Colonic mucosa (tissue), 4 donors: ENCODE results near the gene TRIM46. TPM values are rescaled to one million over a fixed set of nuclear protein-coding genes. Genes with fewer than 3 reads are reported as not detected.
A peak's percentile ranks its signal among the peaks of the same experiment; 100 is the strongest.

ENCODE experiments used
- DNase-seq: peaks from one replicate; pipeline ENCODE4 v3.0.0-alpha.2; 2020
- H3K27ac ChIP-seq: fragments of 200-600 bp; one replicate; pipeline ENCODE4 v1.8.0; 2021
- H3K27me3 ChIP-seq: fragments of 200-600 bp; one replicate; pipeline ENCODE4 v1.8.0; 2021
- H3K36me3 ChIP-seq: fragments of 200-600 bp; one replicate; pipeline ENCODE4 v1.8.0; 2021
- H3K4me1 ChIP-seq: fragments of 200-600 bp; one replicate; pipeline ENCODE4 v1.8.0; 2021; ENCODE audit warnings: mild to moderate bottlenecking
- H3K4me3 ChIP-seq: fragments of 200-600 bp; one replicate; pipeline ENCODE4 v1.8.0; 2021
- H3K9ac ChIP-seq, 2 donors: one replicate each; pipeline ENCODE4 v1.7.0; 2013; ENCODE audit warnings: control low read depth in 2 of 2, low read depth in 2 of 2, low read length in 2 of 2
- H3K9me3 ChIP-seq: fragments of 200-600 bp; one replicate; pipeline ENCODE4 v1.8.0; 2021
- CTCF ChIP-seq: fragments of 200-600 bp; IDR thresholded peaks from one replicate; pipeline ENCODE4 v1.8.0; 2022; ENCODE audit warnings: antibody characterized with exemption, mild to moderate bottlenecking
- intact Hi-C: fragments of 100-400 bp; cut with DNase I; formaldehyde crosslinking; loops from one replicate; pipeline ENCODE4 v1.14.1; 2022
- total RNA-seq, 2 donors: library from RNA; stranded (reverse); fragmentation: NEBNext Ultra II Directional in 1 of 2; extraction: Animal tissue kit (Norgen Biotek cat#: 25700) in 1 of 2; gene quantifications; one replicate each; pipeline ENCODE4 v1.2.1, GENCODE V29; 2021
- donor health status: healthy.
- donor health status: DM: no; HTN: no; CAD: no.
- donor health status: DM: no; HTN: no; CAD: no.

Gene TRIM46
- total RNA-seq, 2 donors from 2014 or later, result 0.10 to 0.19 TPM

GRCh38 chr1:155126556-155127104 lies 47.0 kb upstream of the TRIM46 start:
- DNase-seq, result peak; percentile 63
- H3K36me3 ChIP-seq, result no peaks in the 10 kb centered on the region
- intact Hi-C loops, result no loop called here
- H3K27me3 ChIP-seq, result peaks cover 4% of the 10 kb centered on the region
- peak overlapping the region; percentile 92 for H3K27ac ChIP-seq
- no peak for TF ChIP-seq CTCF
- no peaks in the 10 kb centered on the region for H3K9me3 ChIP-seq
- H3K4me1 ChIP-seq, result peaks cover 14% of the 10 kb centered on the region
- H3K9ac ChIP-seq, result peak overlapping the region; percentile 82 to 100
- H3K4me3 ChIP-seq, result peak overlapping the region; percentile 78

DNA sequence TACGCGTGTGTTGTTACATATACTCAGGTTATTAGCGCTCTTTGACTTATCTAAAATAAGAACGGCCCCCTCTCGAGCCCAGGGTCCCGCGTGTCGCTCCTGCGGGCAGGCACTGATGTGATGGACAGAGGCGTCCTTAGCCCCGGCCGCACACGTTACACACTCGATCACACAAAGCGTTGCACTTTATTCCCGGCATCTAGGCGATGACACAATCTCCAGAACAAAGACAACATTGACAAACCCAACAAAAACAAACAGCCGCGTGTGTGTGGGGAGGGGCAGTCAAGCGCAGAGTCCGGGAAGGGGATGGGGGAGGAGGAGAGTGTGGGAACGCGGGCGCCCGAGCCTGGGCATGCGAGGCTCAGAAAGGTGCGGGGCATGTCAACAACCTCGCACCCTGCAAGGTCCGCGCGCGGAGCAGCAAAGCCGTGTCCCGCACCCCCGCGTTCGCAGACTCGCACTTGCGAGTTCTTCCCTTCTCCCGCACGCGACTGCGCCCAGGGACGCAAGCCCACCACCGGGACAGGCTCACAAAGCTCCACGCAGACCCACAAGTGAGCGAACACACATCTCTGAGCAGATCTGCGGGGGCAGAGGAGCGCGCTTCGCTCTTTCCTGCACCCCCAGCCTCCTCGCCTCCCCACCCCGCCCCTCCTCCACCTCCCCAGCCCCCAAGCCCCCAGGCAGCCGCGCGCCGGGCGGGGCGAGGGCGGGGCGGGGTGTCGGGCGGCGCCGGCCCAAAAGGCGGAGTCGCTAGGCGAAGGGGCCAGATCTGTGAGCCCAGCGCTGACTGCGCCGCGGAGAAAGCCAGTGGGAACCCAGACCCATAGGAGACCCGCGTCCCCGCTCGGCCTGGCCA lies 46.3 kb upstream of the TRIM46 start, which contains the start of gene EFNA1:
EFNA1 (plus strand) TSS at position 772 of the 862 bp plus-strand sequence. CDS start 102 bp downstream, outside the sequence.
- H3K9me3 ChIP-seq, result no peaks in the 10 kb centered on the region
- no peak for TF ChIP-seq CTCF
- no peaks in the 10 kb centered on the region for H3K36me3 ChIP-seq
- H3K4me1 ChIP-seq, result peaks cover 14% of the 10 kb centered on the region
- peak within 1 kb of the TSS; percentile 78 for H3K4me3 ChIP-seq
- H3K27me3 ChIP-seq, result peaks cover 4% of the 10 kb centered on the region
- H3K9ac ChIP-seq, result peak within 1 kb of the TSS; percentile 90 to 100
- peak; percentile 91 for DNase-seq
- intact Hi-C loops, result no loop called here
- peak within 1 kb of the TSS; percentile 92 for H3K27ac ChIP-seq

DNA sequence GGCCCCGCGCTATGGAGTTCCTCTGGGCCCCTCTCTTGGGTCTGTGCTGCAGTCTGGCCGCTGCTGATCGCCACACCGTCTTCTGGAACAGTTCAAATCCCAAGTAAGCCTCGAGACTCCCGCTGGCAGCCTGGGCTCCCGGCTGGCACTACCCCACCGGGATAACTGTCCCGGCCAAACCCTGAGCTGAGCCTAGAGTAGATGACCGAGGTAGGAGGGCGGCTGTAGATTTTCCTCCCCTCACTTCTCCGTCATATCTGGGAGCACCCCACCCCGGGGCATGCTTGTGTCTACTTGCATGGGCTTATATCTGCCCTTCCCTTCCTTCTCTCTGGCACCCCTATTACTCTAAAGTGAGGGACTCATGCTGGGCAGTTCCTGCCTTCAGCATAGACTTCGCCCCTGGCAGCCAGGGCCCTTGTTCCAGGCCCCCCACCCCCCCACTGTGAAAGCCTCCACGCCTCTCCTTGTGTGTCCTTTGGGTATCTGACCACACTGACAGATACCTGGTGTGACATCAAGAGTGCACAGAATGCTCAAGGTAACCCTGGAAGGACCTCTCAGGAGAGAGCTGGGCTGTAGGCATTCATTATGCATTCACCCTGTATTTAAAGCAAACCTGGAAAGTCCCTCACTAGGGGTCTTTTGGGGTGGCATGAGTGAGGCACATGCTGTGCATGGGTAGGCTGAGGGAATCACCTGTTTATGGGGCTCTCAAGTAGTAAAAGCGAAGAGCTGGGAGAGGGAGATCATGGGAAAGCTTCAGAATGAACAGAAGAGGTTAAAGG lies 45.5 kb upstream of the TRIM46 start:
- H3K27ac ChIP-seq, result peak overlapping the region; percentile 92
- no peak for DNase-seq
- TF ChIP-seq CTCF, result no peak
- H3K4me1 ChIP-seq, result peaks cover 15% of the 10 kb centered on the region
- no peaks in the 10 kb centered on the region for H3K36me3 ChIP-seq
- H3K9ac ChIP-seq, result peak overlapping the region; percentile 90 to 100
- H3K27me3 ChIP-seq, result peaks cover 4% of the 10 kb centered on the region
- H3K9me3 ChIP-seq, result no peaks in the 10 kb centered on the region
- H3K4me3 ChIP-seq, result peak overlapping the region; percentile 78
- intact Hi-C loops, result no loop called here

- Histone ChIP-seq H3K36me3 (no peaks in the 10 kb centered on the region), H3K4me3 (peak overlapping the region; percentile 78), H3K27ac (peak overlapping the region; percentile 92), H3K4me1 (peaks cover 22% of the 10 kb centered on the region), H3K9ac (peak overlapping the region; percentile 90 to 100), H3K9me3 (no peaks in the 10 kb centered on the region), H3K27me3 (peaks cover 4% of the 10 kb centered on the region)
- no peak for TF ChIP-seq CTCF
- intact Hi-C loops, result no loop called here
- peak; percentile 89 for DNase-seq
Measured at GRCh38 chr1:155128755-155129473, 44.7 kb upstream of the TRIM46 start.
